ENCODE results near the gene GPR139.

GPR139 gene

DNA sequence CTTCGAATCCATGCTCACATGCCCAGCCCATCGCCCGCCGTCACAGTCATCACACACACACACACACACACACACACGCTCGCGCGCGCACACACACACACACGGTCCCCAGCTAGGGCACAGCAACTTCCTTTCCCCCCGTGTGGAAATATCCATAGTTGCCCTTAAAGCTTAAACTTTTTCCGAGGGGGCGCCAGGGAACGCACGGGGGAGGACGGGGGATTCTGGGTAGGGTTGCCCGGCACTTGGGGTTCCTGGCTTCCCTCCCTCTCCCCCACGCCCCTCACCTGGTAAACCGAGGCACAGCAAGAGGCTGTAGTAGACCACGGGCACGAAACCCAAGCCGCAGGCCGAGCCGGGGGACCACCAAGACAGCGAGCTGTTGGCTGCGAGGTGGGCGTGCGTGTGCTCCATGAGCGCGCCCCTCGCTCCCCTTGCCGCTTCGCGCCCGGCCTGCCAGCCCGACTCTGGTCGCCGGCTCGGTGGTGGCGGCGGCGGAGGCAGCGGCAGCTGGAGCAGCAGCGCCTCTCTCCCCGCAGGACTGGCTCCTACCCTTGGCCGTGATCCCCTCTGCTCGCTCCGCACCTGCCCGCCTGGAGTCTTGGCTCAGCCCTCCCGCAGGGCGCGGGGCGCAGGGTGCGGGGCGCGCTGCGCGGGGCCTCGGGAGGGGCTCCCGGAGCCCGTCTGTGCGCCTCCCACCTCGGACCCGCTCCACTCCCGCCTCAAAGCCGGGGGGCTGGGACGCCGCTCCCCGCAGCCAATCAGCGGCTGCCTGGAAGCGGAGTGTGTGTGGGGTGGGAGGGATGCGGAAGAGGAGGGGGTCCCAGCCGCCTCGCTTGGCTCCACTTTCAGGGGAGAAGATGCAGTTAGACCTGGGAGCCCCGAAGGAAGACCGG lies at the start of gene GPR139:
Gene GPR139 (minus strand): TSS at position 688 of the 896 bp plus-strand sequence. CDS start 274 bp downstream, at position 414.
- no peak for DNase-seq (ENCODE audit: low read depth)

DNA sequence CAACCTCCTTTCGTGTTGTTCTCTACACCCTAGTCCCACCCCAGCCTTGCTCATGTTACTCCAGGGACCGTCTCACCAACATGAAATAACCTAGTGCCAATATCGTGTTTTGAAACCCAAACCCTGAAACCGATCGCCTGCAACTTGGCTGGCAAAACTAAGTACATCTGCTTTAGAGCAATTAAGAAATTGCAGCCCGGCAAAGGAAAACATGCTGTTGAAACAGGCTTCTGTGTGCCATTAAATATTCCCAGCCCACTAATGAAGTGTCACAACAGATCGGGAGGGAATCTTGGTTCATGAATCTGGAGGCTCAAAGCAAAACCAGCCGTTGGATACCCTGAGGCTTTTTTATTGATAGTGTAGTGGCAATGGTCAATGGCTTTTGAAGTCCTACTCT lies 48.3 kb upstream of the GPR139 start:
- no peak for DNase-seq (ENCODE audit: low read depth)

DNA sequence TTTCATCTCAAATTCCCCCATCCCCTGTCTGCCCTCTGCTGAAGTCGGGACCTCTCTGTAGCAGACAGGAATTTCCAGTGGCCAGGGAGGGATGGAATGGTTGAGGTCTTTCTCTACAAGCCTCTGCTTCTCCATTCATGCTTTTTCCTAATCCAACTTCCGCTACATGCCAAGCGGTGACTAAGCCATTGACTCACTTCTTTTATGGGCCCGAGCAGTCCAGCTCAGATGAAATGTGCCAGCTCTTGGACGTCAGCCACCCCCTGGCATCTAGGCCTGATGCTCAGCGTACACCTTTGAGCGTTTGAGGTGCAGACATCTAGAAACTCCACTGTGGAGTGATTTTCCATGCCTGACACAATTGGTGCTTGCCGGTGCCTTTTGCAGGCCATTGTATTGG lies 40.7 kb upstream of the GPR139 start:
- no peak for DNase-seq (ENCODE audit: low read depth)

DNA sequence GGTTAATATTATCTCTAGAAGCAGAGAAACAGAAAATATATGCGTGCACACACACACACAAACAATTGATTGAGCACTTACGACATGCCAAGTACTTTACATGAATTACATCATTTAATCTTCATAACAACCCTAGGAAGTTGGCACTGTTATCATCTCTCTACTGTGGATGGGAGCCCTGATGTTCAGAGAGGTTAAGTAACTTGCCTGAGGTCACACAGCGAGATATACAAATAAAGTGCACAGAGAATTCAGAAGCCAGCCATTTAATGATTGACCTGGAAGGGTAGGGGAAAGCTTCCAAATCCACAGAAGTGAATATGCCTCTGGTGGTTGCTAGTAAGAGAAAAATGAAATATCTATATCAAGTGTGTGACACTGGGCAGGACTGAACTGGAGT lies 37.5 kb upstream of the GPR139 start:
- no peak for DNase-seq (ENCODE audit: low read depth)

- no peak for DNase-seq (ENCODE audit: low read depth)
Measured at GRCh38 chr16:20107083-20107482, 33.4 kb upstream of the GPR139 start.

GRCh38 chr16:20104563-20105183 lies 31.0 kb upstream of the GPR139 start:
- no peak for DNase-seq (ENCODE audit: low read depth)

GRCh38 chr16:20102521-20102920 lies 28.8 kb upstream of the GPR139 start:
- no peak for DNase-seq (ENCODE audit: low read depth)

- DNase-seq (ENCODE audit: low read depth): no peak
Measured at GRCh38 chr16:20102021-20102420, 28.3 kb upstream of the GPR139 start.

DNA sequence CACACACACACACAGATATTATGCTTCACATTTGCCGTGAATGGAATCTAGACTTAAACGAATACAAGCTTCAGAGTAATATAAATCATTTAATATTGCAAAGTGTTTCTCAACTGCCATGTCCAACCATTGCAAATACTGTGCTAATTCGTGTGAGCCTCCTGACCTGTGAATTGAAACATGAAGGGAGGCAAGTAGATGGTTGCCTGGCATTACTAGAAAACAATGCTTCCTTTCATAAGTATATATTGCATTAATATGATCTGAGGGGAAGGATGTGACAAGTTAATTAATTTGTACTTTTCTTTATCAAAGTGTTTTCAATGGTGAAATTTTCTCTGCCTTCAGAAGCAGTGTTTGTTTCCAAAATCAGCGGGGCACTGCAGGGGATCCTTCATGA lies 25.7 kb upstream of the GPR139 start:
- DNase-seq (ENCODE audit: low read depth): no peak

GRCh38 chr16:20094157-20094556 lies 20.5 kb upstream of the GPR139 start:
- DNase-seq (ENCODE audit: low read depth): no peak

- DNase-seq (ENCODE audit: low read depth): no peak
Measured at GRCh38 chr16:20089246-20089965, 15.7 kb upstream of the GPR139 start.

- DNase-seq (ENCODE audit: low read depth): no peak
Measured at GRCh38 chr16:20084624-20085226, 11.0 kb upstream of the GPR139 start.

GRCh38 chr16:20079106-20079505 lies 5.4 kb upstream of the GPR139 start:
- no peak for DNase-seq (ENCODE audit: low read depth)

GRCh38 chr16:20075243-20075642 lies 1.6 kb upstream of the GPR139 start:
- DNase-seq (ENCODE audit: low read depth): no peak

- DNase-seq (ENCODE audit: low read depth): no peak
Measured at GRCh38 chr16:20074099-20074991, 655 bp upstream of the GPR139 start.

GRCh38 chr16:20072874-20073202 lies 852 bp downstream of the GPR139 start:
- no peak for DNase-seq (ENCODE audit: low read depth)

- no peak for DNase-seq (ENCODE audit: low read depth)
Measured at GRCh38 chr16:20072146-20072873, 1.4 kb downstream of the GPR139 start.

DNA sequence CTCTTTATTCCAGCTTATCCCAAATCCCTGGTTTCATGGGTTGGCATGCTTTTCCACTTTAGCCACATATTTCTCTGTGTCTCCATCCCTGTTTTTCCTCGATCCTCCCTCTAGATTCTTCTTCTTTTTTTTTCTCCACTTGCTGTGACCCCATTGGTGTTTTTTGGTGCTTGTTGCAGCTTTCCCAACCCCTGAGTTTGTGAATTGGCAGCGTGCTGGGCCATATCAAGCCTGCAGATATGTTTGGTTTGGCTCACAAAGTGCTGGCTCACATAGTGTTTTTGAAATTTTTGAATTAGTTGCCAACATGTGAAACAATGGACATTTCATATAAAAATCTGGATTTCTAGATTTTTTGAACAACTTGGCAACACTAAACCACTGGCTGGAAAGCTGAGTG lies 8.8 kb downstream of the GPR139 start:
- no peak for DNase-seq (ENCODE audit: low read depth)

- DNase-seq (ENCODE audit: low read depth): no peak
Measured at GRCh38 chr16:20064520-20064919, 9.2 kb downstream of the GPR139 start.

GRCh38 chr16:20061132-20061531 lies 12.6 kb downstream of the GPR139 start:
- DNase-seq (ENCODE audit: low read depth): no peak

DNA sequence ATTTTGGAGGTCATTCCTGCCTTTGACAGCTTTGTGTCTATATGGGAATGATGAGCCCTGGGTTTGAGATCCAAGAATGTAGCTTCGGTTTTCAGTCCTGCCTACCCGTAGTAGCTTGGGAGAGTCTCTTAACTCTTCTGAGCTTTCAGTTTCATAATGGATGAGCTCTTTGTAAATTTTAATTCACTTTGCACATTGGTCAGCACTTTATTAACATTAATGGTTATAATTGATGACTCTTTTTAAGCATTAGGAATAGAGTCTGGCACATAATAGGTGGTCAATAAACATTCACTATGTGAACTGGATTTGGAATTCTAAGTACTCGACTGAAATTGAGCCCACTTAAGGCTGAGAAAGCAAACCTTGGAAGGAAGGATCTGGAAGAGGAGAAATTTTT lies 17.3 kb downstream of the GPR139 start:
- DNase-seq (ENCODE audit: low read depth): no peak
